T47D (cell line): Measurements from ENCODE around the gene CDS1.

Experiments
- DNase-seq, 2 experiments: peaks; one replicate each; pipeline versions ENCODE4 v3.0.0 to v3.0.0-alpha.2; 2011 to 2012; ENCODE audit warnings: low read depth in 1 of 2, low spot score in 1 of 2
- JUND ChIP-seq: IDR thresholded peaks from 2 replicates; pipeline ENCODE4 v1.6.1; 2012; ENCODE audit warnings: low read depth
- in situ Hi-C: cut with HindIII; loops from 2 replicates; pipeline ENCODE4 v1.10.0; 2016; ENCODE audit warnings: low sequenced_read_pairs, low pct_unique_long_range_greater_than_20kb

Gene CDS1

GRCh38 chr4:84683064-84683850 is 100.3 kb downstream of the CDS1 start:
- in situ Hi-C loops = no loop called here
- no peak for TF ChIP-seq JUND

GRCh38 chr4:84684361-84684760 is 101.4 kb downstream of the CDS1 start:
- in situ Hi-C loops = no loop called here
- no peak for DNase-seq
- TF ChIP-seq JUND = no peak

More at GRCh38 chr4:84683064-84683850, 100.3 kb downstream of the CDS1 start:
- no peak for DNase-seq

GRCh38 chr4:84685105-84685504 is 102.2 kb downstream of the CDS1 start:
- in situ Hi-C loops = no loop called here
- no peak for DNase-seq
- TF ChIP-seq JUND = no peak

- no peak for DNase-seq
- TF ChIP-seq JUND = no peak
- in situ Hi-C loops = no loop called here
Measured at GRCh38 chr4:84688605-84689004, 105.7 kb downstream of the CDS1 start.

GRCh38 chr4:84689197-84689596 is 106.3 kb downstream of the CDS1 start:
- DNase-seq = no peak
- TF ChIP-seq JUND = no peak
- in situ Hi-C loops = no loop called here

GRCh38 chr4:84690481-84690880 is 107.6 kb downstream of the CDS1 start:
- no peak for DNase-seq
- in situ Hi-C loops = no loop called here

GRCh38 chr4:84691170-84691691 is 108.3 kb downstream of the CDS1 start:
- DNase-seq = no peak
- TF ChIP-seq JUND = no peak

More at GRCh38 chr4:84690481-84690880, 107.6 kb downstream of the CDS1 start:
- no peak for TF ChIP-seq JUND

GRCh38 chr4:84691800-84692199 is 108.9 kb downstream of the CDS1 start:
- in situ Hi-C loops = no loop called here
- no peak for DNase-seq
- no peak for TF ChIP-seq JUND

More at GRCh38 chr4:84691170-84691691, 108.3 kb downstream of the CDS1 start:
- in situ Hi-C loops = no loop called here

GRCh38 chr4:84697159-84697558 is 114.2 kb downstream of the CDS1 start:
- no peak for DNase-seq
- in situ Hi-C loops = no loop called here
- no peak for TF ChIP-seq JUND

- no peak for DNase-seq
- in situ Hi-C loops = no loop called here
- no peak for TF ChIP-seq JUND
Measured at GRCh38 chr4:84697615-84698201, 114.8 kb downstream of the CDS1 start.

GRCh38 chr4:84699001-84699671 is 116.2 kb downstream of the CDS1 start:
- no peak for TF ChIP-seq JUND
- in situ Hi-C loops = no loop called here
- no peak for DNase-seq
